ENCODE measurements around the gene DNAI1.
A peak's percentile ranks its signal among the peaks of the same experiment; 100 is the strongest.

The DNAI1 gene

GRCh38 chr9:34440017-34440416 lies 18.6 kb upstream of the DNAI1 start:
- H3K4me3 ChIP-seq (ENCODE audit: low read length) = no peak overlapping the region
- TF ChIP-seq ZNF274 (IDR thresholded peaks at IDR 0.05; ENCODE audit: low read depth, low read length) = no peak

- no peak overlapping the region for H3K4me3 ChIP-seq (ENCODE audit: low read length)
- TF ChIP-seq ZNF274 (IDR thresholded peaks at IDR 0.05; ENCODE audit: low read depth, low read length) = no peak
Measured at GRCh38 chr9:34442770-34443169, 15.8 kb upstream of the DNAI1 start.

- TF ChIP-seq ZNF274 (IDR thresholded peaks at IDR 0.05; ENCODE audit: low read depth, low read length) = no peak
- H3K4me3 ChIP-seq (ENCODE audit: low read length) = no peak overlapping the region
Measured at GRCh38 chr9:34443533-34443932, 15.1 kb upstream of the DNAI1 start.

GRCh38 chr9:34443976-34444375 lies 14.6 kb upstream of the DNAI1 start:
- no peak for TF ChIP-seq ZNF274 (IDR thresholded peaks at IDR 0.05; ENCODE audit: low read depth, low read length)

GRCh38 chr9:34446468-34446891 lies 12.1 kb upstream of the DNAI1 start:
- TF ChIP-seq ZNF274 (IDR thresholded peaks at IDR 0.05; ENCODE audit: low read depth, low read length) = no peak
- H3K4me3 ChIP-seq (ENCODE audit: low read length) = no peak overlapping the region

More at GRCh38 chr9:34443976-34444375, 14.6 kb upstream of the DNAI1 start:
- no peak overlapping the region for H3K4me3 ChIP-seq (ENCODE audit: low read length)

GRCh38 chr9:34446951-34447350 lies 11.7 kb upstream of the DNAI1 start:
- no peak for TF ChIP-seq ZNF274 (IDR thresholded peaks at IDR 0.05; ENCODE audit: low read depth, low read length)
- H3K4me3 ChIP-seq (ENCODE audit: low read length) = no peak overlapping the region

- TF ChIP-seq ZNF274 (IDR thresholded peaks at IDR 0.05; ENCODE audit: low read depth, low read length) = no peak
- no peak overlapping the region for H3K4me3 ChIP-seq (ENCODE audit: low read length)
Measured at GRCh38 chr9:34450644-34451043, 8.0 kb upstream of the DNAI1 start.

- no peak for TF ChIP-seq ZNF274 (IDR thresholded peaks at IDR 0.05; ENCODE audit: low read depth, low read length)
- H3K4me3 ChIP-seq (ENCODE audit: low read length) = no peak overlapping the region
Measured at GRCh38 chr9:34451135-34451534, 7.5 kb upstream of the DNAI1 start.

- H3K4me3 ChIP-seq (ENCODE audit: low read length) = no peak overlapping the region
- no peak for TF ChIP-seq ZNF274 (IDR thresholded peaks at IDR 0.05; ENCODE audit: low read depth, low read length)
Measured at GRCh38 chr9:34451545-34451944, 7.1 kb upstream of the DNAI1 start.

GRCh38 chr9:34452568-34452967 lies 6.0 kb upstream of the DNAI1 start:
- no peak overlapping the region for H3K4me3 ChIP-seq (ENCODE audit: low read length)
- TF ChIP-seq ZNF274 (IDR thresholded peaks at IDR 0.05; ENCODE audit: low read depth, low read length) = no peak

GRCh38 chr9:34454571-34455065 lies 4.0 kb upstream of the DNAI1 start:
- H3K4me3 ChIP-seq (ENCODE audit: low read length) = no peak overlapping the region
- TF ChIP-seq ZNF274 (IDR thresholded peaks at IDR 0.05; ENCODE audit: low read depth, low read length) = no peak

- no peak overlapping the region for H3K4me3 ChIP-seq (ENCODE audit: low read length)
- no peak for TF ChIP-seq ZNF274 (IDR thresholded peaks at IDR 0.05; ENCODE audit: low read depth, low read length)
Measured at GRCh38 chr9:34456151-34456550, 2.5 kb upstream of the DNAI1 start.

GRCh38 chr9:34456746-34457145 lies 1.9 kb upstream of the DNAI1 start:
- no peak for TF ChIP-seq ZNF274 (IDR thresholded peaks at IDR 0.05; ENCODE audit: low read depth, low read length)
- H3K4me3 ChIP-seq (ENCODE audit: low read length) = no peak overlapping the region

- no peak for TF ChIP-seq ZNF274 (IDR thresholded peaks at IDR 0.05; ENCODE audit: low read depth, low read length)
- H3K4me3 ChIP-seq (ENCODE audit: low read length) = peak overlapping the region; percentile 50; the same call in 1 of the 2 replicates
Measured at GRCh38 chr9:34457266-34458012, 1.2 kb upstream of the DNAI1 start.

- no peak overlapping the region; the same call in 1 of the 2 replicates for H3K4me3 ChIP-seq (ENCODE audit: low read length)
- TF ChIP-seq ZNF274 (IDR thresholded peaks at IDR 0.05; ENCODE audit: low read depth, low read length) = no peak
Measured at GRCh38 chr9:34458959-34459340, 345 bp downstream of the DNAI1 start.

- TF ChIP-seq ZNF274 (IDR thresholded peaks at IDR 0.05; ENCODE audit: low read depth, low read length) = no peak
Measured at GRCh38 chr9:34459356-34459755, 751 bp downstream of the DNAI1 start.

More at GRCh38 chr9:34459356-34459755, 751 bp downstream of the DNAI1 start:
- no peak overlapping the region for H3K4me3 ChIP-seq (ENCODE audit: low read length)

Data from GM08714 (cell line).